C4-2B (cell line): ENCODE measurements around the gene WNK4.

Experiments
- CTCF ChIP-seq: fragments of 450-650 bp; conservative IDR thresholded peaks from 2 replicates; pipeline ENCODE4 v1.5.1; 2017; ENCODE audit warnings: mild to moderate bottlenecking
- ZFX ChIP-seq: fragments of 450-650 bp; IDR thresholded peaks from 2 replicates; pipeline ENCODE4 v1.6.1; 2017

- no peak for TF ChIP-seq CTCF
- no peak for TF ChIP-seq ZFX
These were observed 63.9 kb downstream of the WNK4 start, which contains the start of gene AOC2 for GRCh38 chr17:42844271-42844670.
